Glomerular endothelial cell (primary cell): Measurements from ENCODE around the gene CDK5RAP2. TPM values are rescaled to one million over a fixed set of nuclear protein-coding genes. Genes with fewer than 3 reads are reported as not detected.

Experiments
- DNase-seq: peaks from one replicate; pipeline ENCODE4 v3.0.0-alpha.2; 2011; ENCODE audit warnings: low read depth, low spot score; ENCODE audit errors: extremely low read depth
- total RNA-seq: library from RNA; depleted of rRNA; stranded (reverse); fragments of >200 nt; gene quantifications from 2 replicates; pipeline ENCODE4 v1.2.3, GENCODE V29; 2015

CDK5RAP2 gene
- total RNA-seq, 1 donor from 2014 or later, result 30.6 TPM

DNA sequence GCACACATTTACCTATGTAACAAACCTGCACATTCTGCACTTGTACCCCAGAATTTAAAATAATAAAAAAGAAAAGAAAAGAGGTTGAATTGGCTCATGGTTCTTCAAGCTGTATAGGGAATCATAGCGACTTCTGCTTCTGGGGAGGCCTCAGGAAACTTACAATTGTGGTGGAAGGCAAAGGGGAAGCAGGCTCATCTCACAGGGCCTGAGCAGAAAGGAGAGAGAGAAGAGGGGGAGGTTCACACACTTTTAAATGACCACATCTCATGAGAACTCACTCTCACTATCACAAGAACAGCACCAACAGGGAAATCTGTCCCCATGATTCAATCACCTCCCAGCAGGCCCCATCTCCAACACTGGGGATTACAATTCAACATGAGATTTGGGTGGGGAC lies 214.6 kb downstream of the CDK5RAP2 start:
- DNase-seq, result no peak

DNA sequence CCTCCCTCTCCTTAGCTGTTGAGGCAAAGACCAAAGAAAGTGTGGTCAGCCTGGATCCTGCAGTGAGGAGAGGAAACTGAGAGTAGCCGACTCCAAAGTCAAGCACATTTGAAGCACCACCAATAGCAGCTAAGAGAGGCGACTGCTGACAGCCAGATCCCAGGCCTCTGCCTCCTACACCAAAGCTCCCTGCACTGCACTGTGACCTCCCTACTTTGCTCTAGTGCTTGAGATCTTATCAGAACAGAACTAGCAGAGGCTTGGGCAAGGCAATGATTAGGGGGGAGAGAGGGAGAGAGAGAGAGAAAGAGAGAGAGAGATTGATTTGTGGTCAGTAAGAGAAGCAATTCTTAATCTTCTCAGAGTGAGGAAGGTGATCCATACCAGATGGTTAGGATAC lies 216.3 kb downstream of the CDK5RAP2 start:
- DNase-seq, result no peak

DNA sequence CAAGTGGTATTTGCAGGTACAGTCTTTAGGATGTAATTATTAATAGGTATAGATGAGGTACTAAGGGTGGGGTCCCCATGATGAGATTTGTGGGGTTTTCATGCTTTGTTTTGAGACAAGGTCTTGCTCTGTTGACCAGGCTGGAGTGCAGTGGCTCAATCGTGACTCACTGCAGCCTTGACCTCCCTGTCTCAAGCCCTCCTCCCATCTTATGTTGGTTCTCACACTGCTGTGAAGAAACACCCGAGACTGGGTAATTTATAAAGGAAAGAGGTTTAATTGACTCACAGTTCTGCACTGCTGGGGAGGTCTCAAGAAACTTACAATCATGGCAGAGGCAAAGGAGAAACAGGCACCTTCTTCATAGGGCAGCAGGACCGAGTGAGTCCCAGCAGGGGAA lies 217.5 kb downstream of the CDK5RAP2 start:
- no peak for DNase-seq

DNA sequence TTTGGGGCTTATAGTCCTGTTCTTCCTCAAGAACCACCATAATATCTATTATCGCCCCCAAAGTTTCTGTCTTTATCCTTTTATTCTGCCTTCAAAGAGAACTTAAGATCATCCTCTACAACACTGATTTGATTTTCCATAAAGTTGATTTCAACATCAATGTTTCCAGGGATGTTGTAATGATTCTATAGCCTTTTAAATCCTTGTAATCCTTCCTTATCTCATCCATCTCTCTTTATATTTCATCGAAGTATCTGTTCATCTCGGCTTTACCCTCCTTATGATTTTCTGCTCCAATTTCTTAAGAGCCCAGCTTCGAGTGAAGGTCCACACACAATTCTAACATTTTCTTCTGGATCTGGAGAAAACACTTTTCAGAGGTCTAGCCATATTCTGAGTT lies 218.4 kb downstream of the CDK5RAP2 start:
- DNase-seq, result no peak

DNA sequence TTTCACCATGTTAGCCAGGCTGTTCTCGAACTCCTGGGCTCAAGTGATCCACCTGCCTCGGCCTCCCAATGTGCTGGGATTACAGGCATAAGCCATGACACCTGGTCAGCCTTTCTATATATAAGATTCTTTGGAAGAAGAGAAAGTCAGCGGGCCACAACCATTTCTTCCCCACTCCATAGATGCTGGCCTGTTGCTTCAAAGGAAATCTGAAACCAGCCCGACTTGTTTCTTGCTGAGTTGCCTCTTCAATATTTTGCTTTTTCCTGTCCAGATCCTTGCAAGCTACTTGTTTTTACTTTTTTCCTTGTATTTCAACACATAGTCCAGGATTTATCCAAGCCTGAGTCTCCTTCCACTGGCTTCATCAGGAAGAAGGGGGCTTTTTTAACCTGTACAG lies 219.5 kb downstream of the CDK5RAP2 start:
- no peak for DNase-seq

DNA sequence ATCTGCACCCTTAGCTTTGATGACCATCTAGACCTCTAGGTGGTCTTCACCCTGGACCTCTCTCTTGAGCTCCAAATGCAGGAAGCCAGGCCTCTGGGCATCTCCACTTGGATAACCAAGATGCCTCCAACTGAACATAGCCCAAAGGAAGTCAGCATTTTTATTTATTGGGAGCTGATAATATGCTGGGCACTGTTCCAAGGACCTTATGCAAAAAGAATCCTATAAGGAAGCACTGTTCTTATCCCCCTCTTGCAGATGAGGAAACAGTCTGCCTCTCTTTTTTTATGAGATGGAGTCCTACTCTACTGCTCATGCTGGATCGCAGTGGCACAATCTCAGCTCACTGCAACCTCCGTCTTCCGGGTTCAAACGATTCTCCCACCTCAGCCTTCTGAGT lies 219.9 kb downstream of the CDK5RAP2 start:
- DNase-seq, result no peak

DNA sequence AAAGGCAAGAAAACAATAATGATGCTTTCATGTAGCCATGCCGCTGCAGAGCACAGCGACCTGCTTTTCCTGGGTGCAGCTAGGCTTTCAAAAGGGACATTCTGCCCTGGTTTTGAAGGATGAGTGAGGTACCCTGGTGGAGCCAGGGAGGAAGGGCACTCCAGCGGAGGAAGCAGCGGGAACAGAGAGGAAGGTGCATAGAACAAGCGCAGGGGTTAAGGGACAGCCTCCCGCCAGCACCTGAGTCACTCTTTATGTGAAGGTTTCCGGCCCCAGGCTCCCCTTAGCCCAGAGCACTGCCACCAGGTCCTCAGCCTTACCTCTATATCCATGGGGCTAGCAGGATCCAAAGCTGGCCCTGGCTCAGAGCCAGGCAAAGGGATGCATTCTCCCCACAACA lies 221.1 kb downstream of the CDK5RAP2 start:
- DNase-seq, result no peak

DNA sequence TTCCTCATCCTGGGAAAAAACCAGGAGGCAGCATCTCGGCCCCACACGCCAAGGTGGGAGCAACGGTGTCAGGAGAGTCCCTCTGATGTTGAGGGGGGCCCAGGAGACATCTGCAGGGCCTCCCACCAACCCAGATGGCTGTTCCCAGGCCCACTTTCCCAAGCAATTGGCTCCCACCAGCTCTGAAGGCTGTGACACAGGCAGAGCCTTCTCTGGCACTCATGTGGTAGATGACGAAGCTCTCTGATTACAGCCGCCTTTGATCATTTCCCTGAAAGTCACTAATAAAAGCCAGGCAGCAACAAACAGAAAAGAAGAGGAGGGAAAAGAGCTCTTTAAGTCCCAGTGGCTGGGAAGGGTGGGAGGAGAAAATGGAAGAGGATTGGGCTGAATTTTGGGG lies 226.5 kb downstream of the CDK5RAP2 start:
- no peak for DNase-seq

DNA sequence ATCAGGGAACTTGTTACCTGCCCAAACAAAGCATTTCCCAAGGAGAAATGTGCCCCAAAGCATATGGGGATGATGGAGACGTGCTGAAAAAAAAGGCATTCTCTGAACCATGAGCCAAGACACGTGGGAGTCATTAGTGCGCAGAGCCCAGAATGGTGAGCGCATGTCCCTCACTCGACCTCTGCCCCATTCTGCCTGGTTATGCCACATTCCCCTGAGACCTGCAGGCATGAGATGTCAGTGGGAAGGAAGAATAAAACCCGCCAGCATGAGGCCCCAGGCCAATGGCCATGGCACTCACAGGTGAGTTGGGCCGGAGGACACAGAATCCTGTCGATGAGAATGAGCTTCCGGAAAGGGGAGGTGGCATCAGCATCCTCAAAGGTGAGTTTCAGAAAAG lies 228.9 kb downstream of the CDK5RAP2 start:
- no peak for DNase-seq

DNA sequence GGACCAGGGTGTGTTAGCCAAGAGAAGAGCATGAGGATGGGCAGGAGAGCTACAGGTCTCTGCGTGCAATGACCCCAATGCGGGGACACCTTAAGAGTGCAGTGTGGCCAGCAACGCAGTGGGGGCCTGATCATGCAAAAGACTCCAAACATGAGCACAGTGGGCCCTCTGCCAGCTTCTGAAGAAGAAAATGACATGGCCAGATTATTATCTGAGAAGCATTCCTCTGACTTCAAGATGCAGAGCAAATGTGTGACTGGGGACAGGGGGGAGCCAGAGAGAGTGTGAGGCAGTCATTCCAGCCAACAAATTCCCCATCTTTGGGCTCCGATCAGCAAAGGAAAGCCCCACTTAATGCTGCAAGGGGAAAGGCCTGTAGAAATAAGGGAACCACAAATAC lies 229.4 kb downstream of the CDK5RAP2 start:
- no peak for DNase-seq

DNA sequence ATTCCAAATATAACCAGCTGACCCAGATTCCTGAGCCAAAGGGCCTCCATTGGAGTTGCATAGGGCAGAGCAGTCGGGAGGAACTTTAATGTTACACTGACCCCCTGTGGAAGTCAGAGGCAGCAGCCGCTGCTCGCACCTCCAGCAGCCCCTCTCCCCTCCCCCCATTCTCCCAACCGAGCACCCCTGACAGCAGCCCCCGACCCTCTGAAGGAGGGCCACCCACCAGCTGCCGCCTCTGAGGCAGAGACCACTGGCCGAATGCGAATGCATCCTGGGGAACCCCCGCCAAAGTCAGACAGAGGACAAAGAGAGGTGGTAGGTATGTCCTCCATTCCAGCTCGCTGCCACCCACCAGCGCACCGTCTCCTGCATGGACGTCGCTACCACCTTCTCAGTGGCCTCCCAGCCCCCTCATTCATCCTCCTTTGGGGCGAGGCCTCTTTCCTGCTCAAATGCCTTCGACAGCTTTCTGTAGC lies 231.0 kb downstream of the CDK5RAP2 start:
- no peak for DNase-seq

DNA sequence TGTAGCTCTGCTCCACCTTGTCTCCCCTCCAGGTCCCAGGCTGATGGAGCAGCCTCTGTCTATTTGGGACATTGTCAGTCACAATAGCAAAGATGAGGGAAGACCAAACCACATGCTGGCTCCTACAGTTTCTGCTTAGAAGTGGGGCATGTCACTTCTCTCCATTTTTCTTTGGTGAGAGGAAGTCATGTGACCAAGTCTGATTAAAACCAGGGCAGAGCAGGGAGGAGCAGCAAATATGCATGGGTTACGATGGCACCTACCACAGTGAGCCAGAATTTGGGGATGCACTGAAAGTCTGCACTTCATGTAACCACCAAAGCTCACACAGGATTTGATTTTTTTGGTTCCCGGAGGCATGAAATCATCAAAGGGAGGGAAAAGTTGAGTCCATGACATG lies 234.6 kb downstream of the CDK5RAP2 start:
- no peak for DNase-seq

DNA sequence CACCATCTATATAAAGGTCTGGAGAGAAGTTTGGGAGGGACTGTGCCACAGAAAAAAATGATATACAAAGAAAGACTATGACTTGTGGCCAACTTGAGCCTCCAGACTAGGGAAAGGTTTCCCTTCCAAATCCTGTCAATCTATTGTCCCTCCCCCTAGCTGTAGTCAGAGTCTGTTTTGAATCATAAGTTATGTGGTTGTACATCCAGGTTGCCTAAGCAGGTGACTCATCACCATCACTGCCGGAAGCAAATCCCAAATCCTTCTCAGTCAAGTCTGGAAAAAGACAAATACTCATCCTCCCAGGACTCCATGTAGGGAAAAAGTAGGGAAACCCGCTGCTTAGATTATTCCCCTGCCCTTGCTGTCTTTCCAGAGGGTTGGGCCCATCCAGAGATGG lies 235.7 kb downstream of the CDK5RAP2 start:
- no peak for DNase-seq

DNA sequence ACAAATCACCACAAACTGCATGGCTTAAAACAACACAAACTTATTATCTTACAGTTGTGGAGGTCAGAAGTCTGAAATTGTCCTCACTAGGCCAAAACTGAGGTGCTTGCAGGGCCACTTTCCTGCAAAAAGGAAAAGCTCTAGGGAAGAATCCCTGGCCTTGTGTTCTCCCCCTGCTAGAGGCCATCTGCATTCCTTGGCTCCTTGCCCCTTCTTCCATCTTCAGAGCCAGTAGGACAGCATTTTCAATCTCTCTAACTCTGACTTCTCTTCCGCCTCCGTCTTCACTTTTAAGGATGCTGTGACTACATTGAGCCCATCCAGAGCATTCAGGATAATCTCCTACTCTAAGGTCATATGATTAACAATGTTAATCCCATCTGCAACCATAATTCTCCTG lies 236.6 kb downstream of the CDK5RAP2 start:
- DNase-seq, result no peak

Other genes with a start within 250 kb of the CDK5RAP2 start
- 9.5 and 14.8 TPM in 2 replicates for gene MEGF9, start 134.3 kb upstream of the CDK5RAP2 start, total RNA-seq
- gene FBXW2, start 213.2 kb upstream of the CDK5RAP2 start, total RNA-seq, result 41.8 and 49.8 TPM in 2 replicates